ENCODE data around the gene BTBD9. TPM values are rescaled to one million over a fixed set of nuclear protein-coding genes. Genes with fewer than 3 reads are reported as not detected.

Gene BTBD9
- total and polyA plus RNA-seq, 5 donors = 9.8 to 24.6 (median 23.7) TPM

- Histone ChIP-seq H3K27ac (ENCODE audit: low read length) (no peak overlapping the region), H3K9me3 (ENCODE audit: control insufficient read depth, low read length) (no peaks in the 10 kb centered on the region), H3K4me3 (ENCODE audit: low read length) (no peak overlapping the region), H3K4me1 (ENCODE audit: control insufficient read depth, insufficient read depth, low read length) (no peaks in the 10 kb centered on the region), H3K27me3 (ENCODE audit: control insufficient read depth, insufficient read depth) (no peaks in the 10 kb centered on the region)
- intact Hi-C loops (cut with DNase I) = no loop called here
- ATAC-seq = no peak
- WGBS = 69% methylated on average over 4 of the region's 4 CpGs
- peak in 1 of 3 donors; percentile 10 for DNase-seq
Measured at GRCh38 chr6:38279423-38279822, 360.3 kb downstream of the BTBD9 start.

- DNase-seq (no peak), ATAC-seq (no peak)
- WGBS = 72% methylated on average over 1 of the region's 1 CpG
- Histone ChIP-seq H3K27me3 (ENCODE audit: control insufficient read depth, insufficient read depth) (no peaks in the 10 kb centered on the region), H3K4me1 (ENCODE audit: control insufficient read depth, insufficient read depth, low read length) (peaks cover 3% of the 10 kb centered on the region), H3K4me3 (ENCODE audit: low read length) (no peak overlapping the region), H3K9me3 (ENCODE audit: control insufficient read depth, low read length) (no peaks in the 10 kb centered on the region), H3K27ac (ENCODE audit: low read length) (no peak overlapping the region)
- intact Hi-C loops (cut with DNase I) = no loop called here
Measured at GRCh38 chr6:38273325-38273724, 366.4 kb downstream of the BTBD9 start.

- 87% methylated on average over 1 of the region's 1 CpG for WGBS
Measured at GRCh38 chr6:38272222-38272621, 367.5 kb downstream of the BTBD9 start.

GRCh38 chr6:38271081-38271480, 368.6 kb downstream of the BTBD9 start:
- ATAC-seq = no peak
- no peak overlapping the region for H3K4me3 ChIP-seq (ENCODE audit: low read length)
- DNase-seq = no peak
- H3K27me3 ChIP-seq (ENCODE audit: control insufficient read depth, insufficient read depth) = no peaks in the 10 kb centered on the region
- H3K9me3 ChIP-seq (ENCODE audit: control insufficient read depth, low read length) = no peaks in the 10 kb centered on the region
- H3K27ac ChIP-seq (ENCODE audit: low read length) = no peak overlapping the region
- intact Hi-C loops (cut with DNase I) = no loop called here
- H3K4me1 ChIP-seq (ENCODE audit: control insufficient read depth, insufficient read depth, low read length) = peaks cover 3% of the 10 kb centered on the region

More at GRCh38 chr6:38272222-38272621, 367.5 kb downstream of the BTBD9 start:
- ATAC-seq (no peak), DNase-seq (no peak)
- Histone ChIP-seq H3K27ac (ENCODE audit: low read length) (no peak overlapping the region), H3K9me3 (ENCODE audit: control insufficient read depth, low read length) (no peaks in the 10 kb centered on the region), H3K4me3 (ENCODE audit: low read length) (no peak overlapping the region), H3K4me1 (ENCODE audit: control insufficient read depth, insufficient read depth, low read length) (peaks cover 3% of the 10 kb centered on the region), H3K27me3 (ENCODE audit: control insufficient read depth, insufficient read depth) (no peaks in the 10 kb centered on the region)
- intact Hi-C loops (cut with DNase I) = no loop called here

- DNase-seq = no peak
- intact Hi-C loops (cut with DNase I) = no loop called here
- H3K9me3 ChIP-seq (ENCODE audit: control insufficient read depth, low read length) = no peaks in the 10 kb centered on the region
- H3K4me1 ChIP-seq (ENCODE audit: control insufficient read depth, insufficient read depth, low read length) = peaks cover 3% of the 10 kb centered on the region
- no peak for ATAC-seq
- no peak overlapping the region for H3K4me3 ChIP-seq (ENCODE audit: low read length)
- WGBS = 94% methylated on average over 1 of the region's 1 CpG
- no peaks in the 10 kb centered on the region for H3K27me3 ChIP-seq (ENCODE audit: control insufficient read depth, insufficient read depth)
- no peak overlapping the region for H3K27ac ChIP-seq (ENCODE audit: low read length)
Measured at GRCh38 chr6:38270367-38270766, 369.4 kb downstream of the BTBD9 start.

GRCh38 chr6:38269461-38270172, 370.1 kb downstream of the BTBD9 start:
- Histone ChIP-seq H3K4me1 (ENCODE audit: control insufficient read depth, insufficient read depth, low read length) (peaks cover 3% of the 10 kb centered on the region), H3K9me3 (ENCODE audit: control insufficient read depth, low read length) (no peaks in the 10 kb centered on the region), H3K27me3 (ENCODE audit: control insufficient read depth, insufficient read depth) (no peaks in the 10 kb centered on the region), H3K4me3 (ENCODE audit: low read length) (no peak overlapping the region), H3K27ac (ENCODE audit: low read length) (no peak overlapping the region)
- 70% methylated on average over 9 of the region's 9 CpGs for WGBS
- DNase-seq (no peak), ATAC-seq (no peak)
- intact Hi-C loops (cut with DNase I) = no loop called here

- intact Hi-C loops (cut with DNase I) = no loop called here
- 71% methylated on average over 4 of the region's 4 CpGs for WGBS
- no peak for DNase-seq
- Histone ChIP-seq H3K9me3 (ENCODE audit: control insufficient read depth, low read length) (no peaks in the 10 kb centered on the region), H3K4me1 (ENCODE audit: control insufficient read depth, insufficient read depth, low read length) (no peaks in the 10 kb centered on the region), H3K27me3 (ENCODE audit: control insufficient read depth, insufficient read depth) (no peaks in the 10 kb centered on the region), H3K4me3 (ENCODE audit: low read length) (no peak overlapping the region), H3K27ac (ENCODE audit: low read length) (no peak overlapping the region)
- no peak for ATAC-seq
Measured at GRCh38 chr6:38268342-38268741, 371.4 kb downstream of the BTBD9 start.

GRCh38 chr6:38266921-38267354, 372.8 kb downstream of the BTBD9 start:
- no peaks in the 10 kb centered on the region for H3K27me3 ChIP-seq (ENCODE audit: control insufficient read depth, insufficient read depth)
- ATAC-seq (no peak), DNase-seq (no peak)
- no peak overlapping the region for H3K27ac ChIP-seq (ENCODE audit: low read length)
- H3K4me3 ChIP-seq (ENCODE audit: low read length) = no peak overlapping the region
- intact Hi-C loops (cut with DNase I) = no loop called here
- no peaks in the 10 kb centered on the region for H3K9me3 ChIP-seq (ENCODE audit: control insufficient read depth, low read length)
- H3K4me1 ChIP-seq (ENCODE audit: control insufficient read depth, insufficient read depth, low read length) = peaks cover 2% of the 10 kb centered on the region
- 88% methylated on average over 7 of the region's 7 CpGs for WGBS

GRCh38 chr6:38264605-38265004, 375.1 kb downstream of the BTBD9 start:
- H3K9me3 ChIP-seq (ENCODE audit: control insufficient read depth, low read length) = no peaks in the 10 kb centered on the region
- ATAC-seq (no peak), DNase-seq (no peak)
- intact Hi-C loops (cut with DNase I) = no loop called here
- no peak overlapping the region for H3K27ac ChIP-seq (ENCODE audit: low read length)
- peaks cover 4% of the 10 kb centered on the region for H3K4me1 ChIP-seq (ENCODE audit: control insufficient read depth, insufficient read depth, low read length)
- no peaks in the 10 kb centered on the region for H3K27me3 ChIP-seq (ENCODE audit: control insufficient read depth, insufficient read depth)
- WGBS = 71% methylated on average over 8 of the region's 8 CpGs
- H3K4me3 ChIP-seq (ENCODE audit: low read length) = no peak overlapping the region

- Histone ChIP-seq H3K4me3 (ENCODE audit: low read length) (no peak overlapping the region), H3K27me3 (ENCODE audit: control insufficient read depth, insufficient read depth) (no peaks in the 10 kb centered on the region), H3K9me3 (ENCODE audit: control insufficient read depth, low read length) (no peaks in the 10 kb centered on the region), H3K27ac (ENCODE audit: low read length) (no peak overlapping the region), H3K4me1 (ENCODE audit: control insufficient read depth, insufficient read depth, low read length) (peaks cover 4% of the 10 kb centered on the region)
- no peak for DNase-seq
- 76% methylated on average over 2 of the region's 2 CpGs for WGBS
- intact Hi-C loops (cut with DNase I) = no loop called here
- no peak for ATAC-seq
Measured at GRCh38 chr6:38262609-38263008, 377.1 kb downstream of the BTBD9 start.

GRCh38 chr6:38262026-38262425, 377.7 kb downstream of the BTBD9 start:
- DNase-seq (no peak), ATAC-seq (peak; percentile 69 to 85)
- Histone ChIP-seq H3K9me3 (ENCODE audit: control insufficient read depth, low read length) (no peaks in the 10 kb centered on the region), H3K4me1 (ENCODE audit: control insufficient read depth, insufficient read depth, low read length) (peaks cover 4% of the 10 kb centered on the region), H3K27ac (ENCODE audit: low read length) (peak overlapping the region; percentile 81), H3K27me3 (ENCODE audit: control insufficient read depth, insufficient read depth) (no peaks in the 10 kb centered on the region), H3K4me3 (ENCODE audit: low read length) (no peak overlapping the region)
- intact Hi-C loops (cut with DNase I) = no loop called here
- 41% methylated on average over 1 of the region's 1 CpG for WGBS

- no peak overlapping the region for H3K4me3 ChIP-seq (ENCODE audit: low read length)
Measured at GRCh38 chr6:38261626-38262025, 378.1 kb downstream of the BTBD9 start.

More at GRCh38 chr6:38261626-38262025, 378.1 kb downstream of the BTBD9 start:
- peak overlapping the region; percentile 81 for H3K27ac ChIP-seq (ENCODE audit: low read length)
- H3K27me3 ChIP-seq (ENCODE audit: control insufficient read depth, insufficient read depth) = no peaks in the 10 kb centered on the region
- H3K9me3 ChIP-seq (ENCODE audit: control insufficient read depth, low read length) = no peaks in the 10 kb centered on the region
- intact Hi-C loops (cut with DNase I) = no loop called here
- peaks cover 4% of the 10 kb centered on the region for H3K4me1 ChIP-seq (ENCODE audit: control insufficient read depth, insufficient read depth, low read length)
- no peak for ATAC-seq
- WGBS = 52% methylated on average over 3 of the region's 3 CpGs
- no peak for DNase-seq
